ENCODE measurements around the gene PNLIPRP2. TPM values are rescaled to one million over a fixed set of nuclear protein-coding genes. Genes with fewer than 3 reads are reported as not detected.

PNLIPRP2 gene
- total RNA-seq, 1 experiment from 2014 or later, result not detected

DNA sequence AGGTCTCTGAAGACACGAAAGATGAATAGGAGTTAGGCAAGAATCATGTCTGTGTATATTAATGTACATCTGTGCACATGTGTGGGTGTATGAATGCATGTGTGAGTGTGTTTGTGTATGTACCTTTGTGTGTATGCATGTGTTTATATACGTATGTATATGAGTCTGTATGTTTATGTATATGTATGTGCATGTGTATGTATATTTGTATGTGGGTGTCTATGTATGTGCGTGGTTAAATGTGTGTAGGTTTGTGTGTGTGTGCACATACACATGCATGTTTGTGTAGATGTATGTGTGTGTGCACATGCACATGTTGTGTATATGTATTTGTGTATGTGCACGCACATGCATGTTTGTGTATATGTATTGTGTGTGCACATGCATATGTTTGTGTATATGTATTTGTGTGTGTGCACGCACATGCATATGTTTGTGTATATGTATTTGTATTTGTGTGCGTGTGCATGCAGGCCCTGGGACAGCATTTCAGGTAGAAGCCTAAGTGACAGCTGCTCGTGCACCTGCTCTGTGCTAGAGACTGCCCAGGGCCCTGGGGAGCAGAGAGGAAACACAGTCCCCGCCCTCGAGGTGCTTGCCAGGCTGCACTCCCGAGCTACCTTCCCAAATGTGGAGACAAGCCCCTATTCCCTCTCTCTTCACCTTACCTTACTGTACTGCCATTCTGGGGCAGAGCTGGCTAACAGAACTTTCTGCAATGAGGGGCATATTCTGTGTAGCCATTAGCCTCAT lies 17.9 kb upstream of the PNLIPRP2 start:
- POLR2A ChIA-PET, result no interaction called here
- TF ChIP-seq, protein P1, sequence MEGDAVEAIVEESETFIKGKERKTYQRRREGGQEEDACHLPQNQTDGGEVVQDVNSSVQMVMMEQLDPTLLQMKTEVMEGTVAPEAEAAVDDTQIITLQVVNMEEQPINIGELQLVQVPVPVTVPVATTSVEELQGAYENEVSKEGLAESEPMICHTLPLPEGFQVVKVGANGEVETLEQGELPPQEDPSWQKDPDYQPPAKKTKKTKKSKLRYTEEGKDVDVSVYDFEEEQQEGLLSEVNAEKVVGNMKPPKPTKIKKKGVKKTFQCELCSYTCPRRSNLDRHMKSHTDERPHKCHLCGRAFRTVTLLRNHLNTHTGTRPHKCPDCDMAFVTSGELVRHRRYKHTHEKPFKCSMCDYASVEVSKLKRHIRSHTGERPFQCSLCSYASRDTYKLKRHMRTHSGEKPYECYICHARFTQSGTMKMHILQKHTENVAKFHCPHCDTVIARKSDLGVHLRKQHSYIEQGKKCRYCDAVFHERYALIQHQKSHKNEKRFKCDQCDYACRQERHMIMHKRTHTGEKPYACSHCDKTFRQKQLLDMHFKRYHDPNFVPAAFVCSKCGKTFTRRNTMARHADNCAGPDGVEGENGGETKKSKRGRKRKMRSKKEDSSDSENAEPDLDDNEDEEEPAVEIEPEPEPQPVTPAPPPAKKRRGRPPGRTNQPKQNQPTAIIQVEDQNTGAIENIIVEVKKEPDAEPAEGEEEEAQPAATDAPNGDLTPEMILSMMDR (IDR thresholded peaks at IDR 0.05; ENCODE audit: unreplicated experiment), result no peak
- no peaks in the 10 kb centered on the region for H3K36me3 Mint-ChIP-seq (ENCODE audit: insufficient read depth, unreplicated experiment)
- intact Hi-C loops (cut with micrococcal nuclease), result no loop called here
- CTCF ChIA-PET, result no interaction called here
- DNase-seq (ENCODE audit: unreplicated experiment), result no peak
- no peaks in the 10 kb centered on the region for H3K9me3 Mint-ChIP-seq (ENCODE audit: unreplicated experiment)
- no peak overlapping the region for H3K27ac Mint-ChIP-seq (ENCODE audit: low read depth, unreplicated experiment)
- no TSS peak for BruUV-seq (replicated peaks)
- peaks cover 34% of the 10 kb centered on the region for H3K27me3 Mint-ChIP-seq (ENCODE audit: insufficient read depth, unreplicated experiment)
- H3K4me1 Mint-ChIP-seq (ENCODE audit: insufficient read depth, unreplicated experiment), result no peaks in the 10 kb centered on the region
- H3K4me3 Mint-ChIP-seq (ENCODE audit: unreplicated experiment), result no peak overlapping the region

DNA sequence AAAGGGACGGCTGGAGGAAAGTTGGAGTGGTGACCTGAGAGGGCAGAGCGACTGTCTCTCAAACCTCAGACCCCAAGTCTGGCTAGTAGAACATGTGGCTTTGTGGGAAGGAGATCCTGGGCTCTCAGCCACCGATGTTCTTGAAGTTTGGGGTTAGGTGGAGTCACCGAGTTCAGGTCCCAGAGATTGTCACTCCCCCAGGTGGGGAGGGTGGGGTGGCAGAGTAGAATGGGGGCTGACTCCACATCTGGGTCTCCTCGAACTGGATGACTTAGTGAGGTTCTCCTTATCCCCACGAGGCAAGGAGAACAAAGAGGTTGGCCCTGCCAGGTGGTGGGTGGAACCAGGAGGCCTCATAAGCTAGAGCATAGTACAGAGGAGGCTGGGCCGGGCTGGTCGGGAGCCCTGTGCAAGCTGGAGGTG lies 14.7 kb upstream of the PNLIPRP2 start:
- Mint-ChIP-seq H3K27me3 (ENCODE audit: insufficient read depth, unreplicated experiment) (peaks cover 9% of the 10 kb centered on the region), H3K36me3 (ENCODE audit: insufficient read depth, unreplicated experiment) (no peaks in the 10 kb centered on the region), H3K27ac (ENCODE audit: low read depth, unreplicated experiment) (no peak overlapping the region), H3K4me1 (ENCODE audit: insufficient read depth, unreplicated experiment) (no peaks in the 10 kb centered on the region), H3K9me3 (ENCODE audit: unreplicated experiment) (no peaks in the 10 kb centered on the region), H3K4me3 (ENCODE audit: unreplicated experiment) (no peak overlapping the region)
- POLR2A ChIA-PET, result interaction anchor here (0.7 kb wide), 1 partner anchor 569 kb away, joined by 3 read pairs; no protein-coding TSS in a partner anchor
- intact Hi-C loops (cut with micrococcal nuclease), result no loop called here
- DNase-seq (ENCODE audit: unreplicated experiment), result no peak
- no TSS peak for BruUV-seq (replicated peaks)
- CTCF ChIA-PET, result interaction anchor here (0.5 to 0.8 kb wide), 4 partner anchors 11 to 807 kb away, joined by 3 read pairs; no protein-coding TSS in a partner anchor
- TF ChIP-seq, protein P1 (IDR thresholded peaks at IDR 0.05; ENCODE audit: unreplicated experiment), result no peak

DNA sequence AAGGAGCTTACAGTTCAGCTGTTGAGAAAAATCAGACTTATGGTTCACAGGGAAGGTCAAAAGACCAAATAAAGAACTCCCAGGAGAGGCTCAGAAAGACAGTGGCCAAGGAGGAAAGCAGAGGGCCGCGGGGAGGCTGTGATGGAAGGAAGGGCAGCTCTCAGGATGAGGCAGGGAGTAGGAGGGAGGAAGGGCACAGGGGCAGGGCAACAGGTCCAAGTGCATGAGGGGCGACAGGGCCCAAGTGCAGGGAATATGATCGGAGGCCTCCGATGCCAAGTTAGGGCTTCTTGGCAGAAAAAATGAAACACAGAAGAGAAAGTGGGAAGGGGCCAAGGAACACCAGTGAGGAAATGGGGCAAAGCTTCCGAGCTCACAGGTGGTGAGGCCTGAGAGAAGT lies 13.4 kb upstream of the PNLIPRP2 start:
- TF ChIP-seq, protein P1 (IDR thresholded peaks at IDR 0.05; ENCODE audit: unreplicated experiment), result no peak
- H3K4me1 Mint-ChIP-seq (ENCODE audit: insufficient read depth, unreplicated experiment), result no peaks in the 10 kb centered on the region
- DNase-seq (ENCODE audit: unreplicated experiment), result no peak
- ChIA-PET POLR2A (no interaction called here), CTCF (interaction anchor here (0.6 to 1.3 kb wide), 2 partner anchors 10 to 41 kb away, joined by 3 read pairs; no protein-coding TSS in a partner anchor)
- H3K36me3 Mint-ChIP-seq (ENCODE audit: insufficient read depth, unreplicated experiment), result no peaks in the 10 kb centered on the region
- no peak overlapping the region for H3K4me3 Mint-ChIP-seq (ENCODE audit: unreplicated experiment)
- H3K27ac Mint-ChIP-seq (ENCODE audit: low read depth, unreplicated experiment), result no peak overlapping the region
- no peaks in the 10 kb centered on the region for H3K9me3 Mint-ChIP-seq (ENCODE audit: unreplicated experiment)
- no peaks in the 10 kb centered on the region for H3K27me3 Mint-ChIP-seq (ENCODE audit: insufficient read depth, unreplicated experiment)
- intact Hi-C loops (cut with micrococcal nuclease), result no loop called here
- BruUV-seq (replicated peaks), result no TSS peak

DNA sequence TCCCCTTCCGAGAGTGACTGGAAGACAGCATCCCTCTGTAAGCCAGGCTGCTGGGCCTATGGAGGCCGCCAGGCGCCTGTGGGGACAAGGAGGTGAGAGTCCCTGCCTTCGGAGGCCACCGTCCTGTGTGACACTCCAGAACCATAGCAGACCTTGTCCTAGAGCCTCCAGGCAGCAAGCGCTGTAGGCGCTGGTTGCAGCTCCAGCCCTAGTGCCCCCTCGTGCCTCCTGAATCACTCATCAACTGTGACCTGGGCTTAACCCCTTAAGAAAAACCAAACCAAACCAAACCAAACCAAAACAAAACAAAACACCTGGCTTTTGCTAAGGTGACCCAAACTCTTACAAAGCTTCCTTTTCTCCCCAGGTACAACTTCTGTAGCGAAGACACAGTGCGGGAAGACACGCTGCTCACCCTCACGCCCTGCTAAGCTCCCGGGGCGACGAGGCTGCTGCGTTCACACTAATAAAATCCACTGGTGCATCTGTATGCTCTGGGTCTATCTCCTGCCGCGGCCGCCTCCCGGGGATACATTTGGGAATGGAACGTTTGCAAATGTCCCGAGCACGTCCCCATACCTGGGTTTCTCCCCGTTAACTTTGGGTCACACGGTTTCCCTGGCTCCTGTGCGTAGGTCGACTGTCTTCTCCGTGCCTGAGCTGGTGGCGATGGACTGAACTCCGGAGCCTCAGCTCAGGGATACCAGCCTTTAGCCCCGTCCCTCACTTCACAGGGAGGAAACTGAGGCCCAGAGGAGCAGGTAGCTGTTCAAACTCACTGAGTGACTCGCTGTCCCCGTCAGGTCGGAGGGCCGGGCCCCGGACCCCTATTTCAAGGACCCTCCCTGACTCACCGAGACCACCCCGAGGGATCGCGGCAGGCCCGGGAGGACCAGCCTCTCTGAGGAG lies 11.8 kb upstream of the PNLIPRP2 start:
- no peaks in the 10 kb centered on the region for H3K36me3 Mint-ChIP-seq (ENCODE audit: insufficient read depth, unreplicated experiment)
- ChIA-PET POLR2A (no interaction called here), CTCF (no interaction called here)

More for the DNA sequence above, 11.8 kb upstream of the PNLIPRP2 start:
- H3K9me3 Mint-ChIP-seq (ENCODE audit: unreplicated experiment), result no peaks in the 10 kb centered on the region
- no peak overlapping the region for H3K27ac Mint-ChIP-seq (ENCODE audit: low read depth, unreplicated experiment)
- TF ChIP-seq, protein P1 (IDR thresholded peaks at IDR 0.05; ENCODE audit: unreplicated experiment), result no peak
- H3K4me1 Mint-ChIP-seq (ENCODE audit: insufficient read depth, unreplicated experiment), result no peaks in the 10 kb centered on the region
- no peak overlapping the region for H3K4me3 Mint-ChIP-seq (ENCODE audit: unreplicated experiment)
- BruUV-seq (replicated peaks), result no TSS peak
- intact Hi-C loops (cut with micrococcal nuclease), result no loop called here
- H3K27me3 Mint-ChIP-seq (ENCODE audit: insufficient read depth, unreplicated experiment), result no peaks in the 10 kb centered on the region
- DNase-seq (ENCODE audit: unreplicated experiment), result no peak

Measured in MCF 10A (cell line).